Stomach smooth muscle (tissue), 2 donors: Measurements from ENCODE around the gene RCOR3.
"Not testable (repeated sequence)": the region's sequence is repeated elsewhere in the genome, so short reads cannot be mapped to it uniquely, and the experiment has no call there.

Source experiments
- H3K27ac ChIP-seq: one replicate; pipeline ENCODE4 v1.7.0; 2013; ENCODE audit warnings: mild to moderate bottlenecking, low read length, inconsistent platforms
- H3K27me3 ChIP-seq, 2 donors: one replicate each; pipeline ENCODE4 v1.7.0; 2013; ENCODE audit warnings: low read length in 2 of 2; ENCODE audit not compliant: insufficient read depth in 2 of 2, control insufficient read depth in 1 of 2
- H3K36me3 ChIP-seq, 2 donors: one replicate each; pipeline ENCODE4 v1.7.0; 2013; ENCODE audit warnings: low read length in 2 of 2; ENCODE audit not compliant: control insufficient read depth in 2 of 2, insufficient read depth in 2 of 2
- H3K4me1 ChIP-seq: one replicate; pipeline ENCODE4 v1.7.0; 2013; ENCODE audit warnings: low read length; ENCODE audit not compliant: control insufficient read depth, insufficient read depth
- H3K4me3 ChIP-seq, 2 donors: one replicate each; pipeline ENCODE4 v1.7.0; 2013; ENCODE audit warnings: low read length in 2 of 2
- H3K9ac ChIP-seq, 2 donors: one replicate each; pipeline ENCODE4 v1.7.0; 2013; ENCODE audit warnings: low read length in 2 of 2, mild to moderate bottlenecking in 1 of 2
- H3K9me3 ChIP-seq, 2 donors: one replicate each; pipeline ENCODE4 v1.7.0; 2013; ENCODE audit warnings: low read length in 2 of 2; ENCODE audit not compliant: control insufficient read depth in 2 of 2
- donor health status: healthy.
- donor health status: Pancreatic carcinoma.

RCOR3 gene

DNA sequence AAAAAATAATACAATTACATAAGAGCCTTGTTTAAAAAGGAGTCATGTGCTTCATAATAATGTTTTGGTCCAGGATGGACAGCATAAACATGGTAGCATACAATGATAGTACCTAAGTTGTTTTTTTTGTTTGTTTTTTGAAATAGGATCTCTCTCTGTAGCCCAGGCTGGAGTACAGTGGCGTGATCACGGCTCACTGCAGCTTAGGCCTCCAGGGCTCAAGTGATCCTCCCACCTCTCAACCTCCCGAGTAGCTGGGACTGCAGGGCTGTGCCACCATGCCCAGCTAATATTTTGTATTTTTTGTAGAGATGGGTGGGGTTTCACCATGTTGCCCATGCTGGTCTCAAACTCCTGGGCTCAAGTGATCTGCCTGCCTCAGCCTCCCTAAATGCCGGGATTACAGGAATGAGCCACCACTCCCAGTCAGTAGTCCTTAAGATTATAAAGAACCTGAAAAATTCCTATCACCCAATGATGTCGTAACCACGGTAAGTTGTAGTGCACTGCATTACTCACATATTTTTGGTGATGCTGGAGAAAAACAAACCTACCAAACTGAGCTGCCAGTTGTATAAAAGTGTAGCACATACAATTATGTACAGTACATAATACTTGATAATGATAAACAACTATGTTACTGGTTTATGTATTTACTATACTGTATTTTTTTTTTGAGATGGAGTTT is 22.4 kb upstream of the RCOR3 start:
- no peaks in the 10 kb centered on the region for H3K9me3 ChIP-seq
- no peaks in the 10 kb centered on the region for H3K36me3 ChIP-seq
- no peak overlapping the region for H3K4me3 ChIP-seq
- no peak overlapping the region for H3K9ac ChIP-seq
- no peaks in the 10 kb centered on the region for H3K27me3 ChIP-seq
- no peak overlapping the region for H3K27ac ChIP-seq
- H3K4me1 ChIP-seq = no peaks in the 10 kb centered on the region

DNA sequence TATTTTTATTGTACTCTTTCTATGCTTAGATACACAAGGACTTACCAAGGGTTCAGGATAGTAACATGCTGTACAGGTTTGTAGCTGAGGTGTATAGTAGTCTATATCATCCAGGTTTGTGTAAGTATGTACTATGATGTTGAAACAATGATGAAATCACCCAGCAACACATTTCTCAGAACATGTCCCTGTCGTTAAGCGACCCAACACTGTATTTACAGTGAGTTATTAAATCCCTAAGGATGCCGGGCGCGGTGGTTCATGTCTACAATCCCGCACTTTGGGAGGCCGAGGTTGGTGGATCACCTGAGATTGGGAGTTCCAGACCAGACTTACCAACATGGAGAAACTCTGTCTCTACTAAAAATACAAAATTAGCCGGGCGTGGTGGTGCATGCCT is 21.6 kb upstream of the RCOR3 start:
- no peak overlapping the region for H3K9ac ChIP-seq
- no peaks in the 10 kb centered on the region for H3K4me1 ChIP-seq
- no peaks in the 10 kb centered on the region for H3K36me3 ChIP-seq
- no peaks in the 10 kb centered on the region for H3K27me3 ChIP-seq
- H3K9me3 ChIP-seq = no peaks in the 10 kb centered on the region
- H3K4me3 ChIP-seq = no peak overlapping the region
- no peak overlapping the region for H3K27ac ChIP-seq

DNA sequence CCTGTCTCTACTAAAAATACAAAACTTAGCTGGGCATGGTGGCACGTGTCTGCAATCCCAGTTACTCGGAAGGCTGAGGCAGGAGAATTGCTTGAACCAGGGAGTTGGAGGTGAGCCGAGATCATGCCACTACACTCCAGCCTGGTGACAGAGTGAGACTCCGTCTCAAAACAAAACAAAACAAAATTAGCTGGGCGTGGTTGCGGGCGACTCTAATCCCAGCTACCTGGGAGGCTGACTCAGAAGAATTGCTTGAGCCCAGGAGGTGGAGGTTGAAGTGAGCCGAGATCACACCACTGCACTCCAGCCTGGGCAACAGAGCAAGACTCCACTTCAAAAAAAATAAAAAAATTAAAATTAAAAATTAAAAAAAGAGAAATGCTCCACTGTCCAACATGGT is 18.6 kb upstream of the RCOR3 start:
- not testable (repeated sequence) for H3K9me3 ChIP-seq, H3K36me3 ChIP-seq, H3K27me3 ChIP-seq, H3K27ac ChIP-seq, H3K9ac ChIP-seq, H3K4me1 ChIP-seq, H3K4me3 ChIP-seq

DNA sequence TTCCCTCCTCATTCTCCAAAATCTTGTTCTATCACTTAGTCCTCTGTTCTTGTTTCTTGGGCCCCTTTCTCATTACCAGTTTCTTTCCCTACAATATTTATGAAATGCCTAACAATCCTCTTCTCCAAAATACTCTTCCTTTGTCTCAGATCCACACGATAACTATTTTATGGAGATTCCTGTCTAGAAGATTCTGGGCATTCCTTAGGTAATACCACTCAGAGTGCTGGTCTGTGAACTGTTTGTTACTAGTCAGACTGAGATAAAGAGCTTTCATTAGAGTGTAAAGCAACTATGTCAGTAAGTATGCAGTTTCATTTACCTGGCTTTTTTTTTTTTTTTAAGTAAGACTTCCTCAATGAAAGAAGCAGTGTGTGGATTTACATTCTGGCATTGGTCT is 18.1 kb upstream of the RCOR3 start:
- Histone ChIP-seq H3K9ac (no peak overlapping the region), H3K9me3 (no peaks in the 10 kb centered on the region), H3K27ac (no peak overlapping the region), H3K4me3 (no peak overlapping the region), H3K4me1 (no peaks in the 10 kb centered on the region), H3K27me3 (no peaks in the 10 kb centered on the region), H3K36me3 (no peaks in the 10 kb centered on the region)

DNA sequence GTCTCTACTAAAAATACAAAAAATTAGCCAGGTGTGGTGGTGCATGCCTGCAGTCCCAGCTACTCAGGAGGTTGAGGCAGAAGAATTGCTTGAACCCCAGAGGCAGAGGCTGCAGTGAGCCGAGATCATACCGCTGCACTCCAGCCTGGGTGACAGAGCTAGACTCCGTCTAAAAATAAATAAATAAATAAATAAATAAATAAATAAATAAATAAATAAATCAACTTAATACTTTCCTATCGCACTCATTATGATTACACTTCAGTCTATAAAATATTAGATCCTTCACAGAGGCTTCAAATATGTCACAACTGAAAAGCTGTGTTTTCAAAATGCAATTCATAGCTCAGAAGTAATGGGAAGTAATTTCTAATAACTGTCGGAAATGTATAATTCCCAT is 15.5 kb upstream of the RCOR3 start:
- H3K4me3 ChIP-seq, H3K36me3 ChIP-seq, H3K4me1 ChIP-seq, H3K9ac ChIP-seq, H3K9me3 ChIP-seq, H3K27ac ChIP-seq, H3K27me3 ChIP-seq: not testable (repeated sequence)

DNA sequence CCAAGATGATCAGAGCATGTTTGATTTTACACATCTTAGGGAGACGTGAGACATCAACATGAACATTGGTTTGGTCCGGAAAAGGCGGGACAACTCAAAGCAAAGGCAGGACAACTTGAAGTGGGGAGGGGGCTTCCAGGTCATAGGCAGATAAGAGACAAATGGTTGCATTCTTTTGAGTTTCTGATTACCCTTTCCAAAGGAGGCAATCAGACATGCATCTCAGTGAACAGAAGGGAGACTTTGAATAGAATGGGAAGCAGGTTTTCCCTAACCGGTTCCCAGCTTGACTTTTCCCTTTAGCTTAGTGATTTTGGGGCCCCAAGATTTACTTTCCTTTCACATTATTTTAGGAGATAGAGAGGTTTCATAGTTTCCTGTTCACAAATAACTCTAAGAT is 12.6 kb upstream of the RCOR3 start:
- H3K27me3 ChIP-seq, H3K4me1 ChIP-seq, H3K4me3 ChIP-seq, H3K9ac ChIP-seq, H3K36me3 ChIP-seq, H3K9me3 ChIP-seq, H3K27ac ChIP-seq: not testable (repeated sequence)

DNA sequence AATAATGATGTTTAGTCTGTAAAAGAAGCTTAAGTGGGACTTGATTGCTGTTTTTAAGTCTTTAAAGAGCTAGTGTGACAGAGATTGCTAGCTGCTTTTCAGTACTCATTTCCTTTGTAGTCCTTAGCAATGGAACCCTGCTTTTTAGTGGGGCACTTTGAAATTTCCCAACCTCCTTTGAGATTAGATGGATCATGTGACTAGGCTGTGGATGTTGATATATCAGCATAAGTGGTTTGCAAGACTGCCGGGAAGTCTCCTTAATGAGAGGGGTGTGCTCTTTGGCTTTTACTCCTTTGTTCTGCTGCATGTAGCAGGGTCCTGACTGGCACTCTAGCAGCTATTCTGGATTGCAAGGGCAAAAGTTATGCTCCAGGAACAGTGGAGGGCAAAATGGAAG is 11.2 kb upstream of the RCOR3 start:
- Histone ChIP-seq H3K27ac (no peak overlapping the region), H3K27me3 (no peaks in the 10 kb centered on the region), H3K4me1 (no peaks in the 10 kb centered on the region), H3K9me3 (no peaks in the 10 kb centered on the region), H3K36me3 (no peaks in the 10 kb centered on the region), H3K9ac (no peak overlapping the region), H3K4me3 (no peak overlapping the region)

DNA sequence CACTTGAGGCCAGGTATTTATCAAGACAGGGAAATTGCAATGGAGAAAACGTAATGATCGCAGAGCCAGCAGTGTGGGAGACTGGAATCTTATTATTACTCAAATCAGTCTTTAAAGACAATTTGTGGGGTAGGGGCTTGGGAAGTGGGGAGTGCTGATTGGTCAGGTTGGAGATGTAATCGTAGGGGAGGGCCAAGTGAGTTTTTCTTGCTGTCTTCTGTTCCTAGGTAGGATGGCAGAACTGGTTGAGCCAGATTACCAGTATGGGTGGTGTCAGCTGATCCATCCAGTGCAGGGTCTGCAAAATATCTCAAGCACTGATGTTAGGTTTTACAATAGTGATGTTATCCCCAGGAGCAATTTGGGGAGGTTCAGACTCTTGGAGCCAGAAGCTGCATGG is 9.6 kb upstream of the RCOR3 start:
- not testable (repeated sequence) for H3K27me3 ChIP-seq, H3K36me3 ChIP-seq, H3K9ac ChIP-seq, H3K27ac ChIP-seq, H3K9me3 ChIP-seq, H3K4me3 ChIP-seq, H3K4me1 ChIP-seq

DNA sequence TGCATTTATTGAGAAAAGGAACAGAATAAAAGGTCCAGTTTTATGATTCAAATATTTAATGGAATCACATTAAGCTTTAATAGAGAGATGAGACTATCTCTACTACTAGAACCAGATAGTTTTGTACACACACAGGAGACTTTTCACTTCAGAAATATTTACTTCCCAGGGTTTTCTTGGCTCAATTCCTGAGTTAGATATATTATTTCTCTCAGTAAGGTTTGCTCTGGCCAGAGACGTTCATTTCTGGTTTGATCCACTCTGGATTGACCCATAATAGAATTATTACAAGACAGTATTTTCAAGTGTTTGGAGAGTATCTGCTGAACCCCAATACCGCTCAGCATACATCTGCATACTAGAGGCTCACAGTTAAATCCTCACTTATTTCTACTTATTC is 1.3 kb upstream of the RCOR3 start:
- Histone ChIP-seq H3K9me3 (no peaks in the 10 kb centered on the region), H3K9ac (peak overlapping the region; percentile 94 to 96), H3K4me1 (peaks cover 17% of the 10 kb centered on the region), H3K4me3 (peak overlapping the region; percentile 56 to 90), H3K27me3 (no peaks in the 10 kb centered on the region), H3K36me3 (no peaks in the 10 kb centered on the region), H3K27ac (peak overlapping the region; percentile 98)

DNA sequence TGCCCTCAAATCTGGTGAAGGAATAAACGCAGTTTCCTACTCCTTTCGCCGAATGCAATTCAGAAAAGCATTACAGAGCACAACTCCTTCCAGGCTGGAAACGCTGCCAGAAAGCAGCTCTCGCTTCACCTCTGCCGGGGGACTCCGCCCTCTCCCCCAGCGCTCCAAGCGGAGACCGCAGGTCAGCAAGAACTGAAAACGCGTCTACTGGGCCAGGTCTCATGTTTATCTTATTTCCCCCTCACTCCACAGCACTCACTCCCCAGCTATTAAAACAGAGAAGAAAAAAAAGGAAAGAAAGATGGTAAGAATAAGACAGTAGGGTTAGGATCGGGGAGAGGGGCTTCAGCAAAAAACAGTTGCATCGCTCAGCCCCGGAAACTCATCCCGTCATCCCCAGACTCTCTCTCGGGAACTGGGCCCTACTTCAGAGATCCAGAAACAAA is 833 bp upstream of the RCOR3 start:
- no peaks in the 10 kb centered on the region for H3K36me3 ChIP-seq
- H3K4me3 ChIP-seq = peak overlapping the region; percentile 56 to 90
- peak overlapping the region; percentile 94 to 96 for H3K9ac ChIP-seq
- H3K27ac ChIP-seq = peak overlapping the region; percentile 98
- H3K27me3 ChIP-seq = no peaks in the 10 kb centered on the region
- H3K4me1 ChIP-seq = peaks cover 17% of the 10 kb centered on the region
- no peaks in the 10 kb centered on the region for H3K9me3 ChIP-seq

DNA sequence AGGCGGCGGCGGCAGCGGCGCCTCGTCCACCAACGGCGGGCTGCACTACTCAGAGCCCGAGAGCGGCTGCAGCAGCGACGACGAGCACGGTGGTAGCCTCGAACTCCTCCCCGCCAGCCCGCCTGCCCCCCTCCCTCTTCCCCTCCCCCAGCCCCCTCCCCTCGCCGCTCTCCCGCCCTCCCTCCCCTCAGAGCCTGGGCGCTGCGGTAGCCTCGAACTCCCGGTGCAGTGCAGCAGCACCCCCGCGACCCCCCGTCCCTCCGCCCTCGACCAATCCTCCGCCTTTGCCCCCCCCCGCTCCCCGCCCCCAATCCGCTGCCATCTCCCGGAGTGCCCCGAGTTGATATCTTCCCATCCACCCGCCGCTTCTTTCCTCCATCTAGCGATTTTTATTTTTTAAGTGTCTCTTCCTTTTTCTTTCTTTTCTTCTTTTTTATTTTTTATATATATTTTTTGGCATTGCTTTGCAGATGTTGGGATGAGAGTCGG is 516 bp downstream of the RCOR3 start:
- peak overlapping the region; percentile 98 for H3K27ac ChIP-seq
- no peaks in the 10 kb centered on the region for H3K9me3 ChIP-seq
- H3K4me1 ChIP-seq = peaks cover 17% of the 10 kb centered on the region
- H3K27me3 ChIP-seq = no peaks in the 10 kb centered on the region
- peak overlapping the region; percentile 71 to 77 for H3K9ac ChIP-seq
- H3K4me3 ChIP-seq = peak overlapping the region; percentile 90
- peaks cover 0 to 2% of the 10 kb centered on the region in 2 donors for H3K36me3 ChIP-seq
